A673 (cell line): ENCODE results near the gene PCID2.

Experiments
- CTCF ChIP-seq: fragments of 300-800, 200-600 bp; sonication (generic); conservative IDR thresholded peaks from 2 replicates; pipeline ENCODE4 v1.5.1; 2017; ENCODE audit warnings: low read depth, mild to moderate bottlenecking, antibody characterized with exemption, low read length, moderate library complexity, mixed read lengths
- EZH2 ChIP-seq: fragments of 200-600 bp; sonication (generic); IDR thresholded peaks from 2 replicates; pipeline ENCODE4 v1.6.1; 2017; ENCODE audit warnings: borderline replicate concordance, low read depth, mild to moderate bottlenecking, mixed read lengths, antibody characterized with exemption, low read length; ENCODE audit not compliant: poor library complexity, severe bottlenecking

DNA sequence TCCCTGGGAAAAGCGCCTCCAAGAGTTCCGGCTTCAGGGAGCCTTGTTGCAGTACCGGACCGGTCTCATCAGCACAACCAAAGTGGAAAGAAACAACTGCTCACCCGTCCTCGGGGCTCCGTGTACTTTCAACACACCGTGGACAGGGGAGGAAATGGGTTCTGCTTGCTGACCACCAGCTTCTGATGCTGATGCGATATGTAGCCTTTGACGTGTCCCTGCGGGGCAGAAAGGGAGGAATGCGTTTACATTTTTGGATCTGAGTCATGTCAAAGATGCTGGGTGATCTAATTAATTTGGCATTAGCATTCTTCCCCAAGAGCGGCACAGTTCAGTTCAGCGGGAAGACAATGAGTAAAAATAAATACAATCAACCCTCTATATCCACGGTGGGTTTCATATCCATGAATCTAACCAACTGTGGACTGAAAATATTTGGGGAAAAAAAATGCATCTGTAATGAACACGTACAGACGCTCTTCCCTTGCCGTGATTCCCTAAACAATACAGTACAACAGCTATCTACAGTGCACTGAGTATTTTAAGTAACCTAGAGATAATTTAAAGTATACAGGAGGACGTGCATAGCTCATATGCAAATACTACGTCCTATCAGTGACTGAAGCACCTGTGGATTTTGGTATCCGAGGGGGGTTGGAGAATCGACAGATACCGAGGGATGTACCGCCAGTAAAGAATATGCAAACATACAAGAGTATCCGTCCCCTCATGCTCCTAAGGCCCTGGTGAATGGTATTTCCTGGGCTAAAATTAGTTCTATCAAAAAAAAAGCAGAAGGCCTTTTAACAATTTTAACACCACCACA is 30.2 kb downstream of the PCID2 start:
- no peak for TF ChIP-seq CTCF
- no peak for TF ChIP-seq EZH2
